HG03175 (cell line): ENCODE results near the gene MED27.

Source experiments
- ATAC-seq: cut with Tn5 transposase; IDR thresholded peaks from one replicate; pipeline ENCODE4 v1.9.1; 2021; ENCODE audit warnings: mild to moderate bottlenecking, moderate library complexity; ENCODE audit not compliant: unreplicated experiment

Gene MED27

DNA sequence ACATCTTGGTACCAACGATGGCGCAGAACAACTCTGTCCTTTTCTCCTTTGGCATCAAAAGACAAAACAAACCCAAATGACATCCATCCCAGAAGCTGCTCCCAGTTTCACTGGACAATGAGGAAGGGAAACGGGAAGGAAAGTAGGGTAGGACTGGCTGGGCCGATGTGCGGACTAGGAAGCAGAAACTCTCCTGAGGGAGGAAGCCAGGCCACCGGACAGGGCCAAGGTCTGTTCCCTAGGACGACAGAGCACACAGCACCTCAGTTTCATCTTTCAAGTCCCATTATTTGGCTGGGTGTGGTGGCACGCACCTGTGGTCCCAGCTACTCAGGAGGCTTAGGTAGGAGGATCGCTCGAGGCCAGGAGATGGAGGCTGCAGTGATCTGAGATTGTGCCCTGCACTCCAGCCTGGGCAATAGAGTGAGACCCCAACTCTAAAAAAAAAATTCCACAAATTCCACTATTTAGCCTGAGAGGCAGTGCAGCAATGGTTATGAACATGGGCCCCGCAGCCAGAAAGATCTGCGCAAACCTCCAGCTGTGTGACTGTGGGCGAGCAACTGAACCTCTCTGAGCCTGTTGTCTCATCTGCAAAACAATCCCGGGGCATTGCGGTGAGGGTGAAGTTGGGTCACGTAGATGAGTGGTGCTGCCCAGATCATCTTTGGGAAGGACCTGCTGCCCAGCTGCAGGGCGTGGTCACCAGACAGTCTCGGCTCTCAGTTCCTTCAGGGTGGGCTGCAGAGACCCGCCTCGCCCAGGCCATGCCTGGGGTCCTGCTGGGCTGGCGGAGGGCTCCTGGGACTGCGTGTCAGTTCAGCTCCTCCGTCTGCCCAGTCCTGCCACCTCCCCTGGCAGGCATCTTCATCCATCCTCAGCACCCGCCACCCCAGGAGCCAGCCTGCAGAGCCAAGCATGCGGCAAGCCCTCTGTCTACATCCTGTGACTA, 238.6 kb downstream of the MED27 start:
- no peak for ATAC-seq

DNA sequence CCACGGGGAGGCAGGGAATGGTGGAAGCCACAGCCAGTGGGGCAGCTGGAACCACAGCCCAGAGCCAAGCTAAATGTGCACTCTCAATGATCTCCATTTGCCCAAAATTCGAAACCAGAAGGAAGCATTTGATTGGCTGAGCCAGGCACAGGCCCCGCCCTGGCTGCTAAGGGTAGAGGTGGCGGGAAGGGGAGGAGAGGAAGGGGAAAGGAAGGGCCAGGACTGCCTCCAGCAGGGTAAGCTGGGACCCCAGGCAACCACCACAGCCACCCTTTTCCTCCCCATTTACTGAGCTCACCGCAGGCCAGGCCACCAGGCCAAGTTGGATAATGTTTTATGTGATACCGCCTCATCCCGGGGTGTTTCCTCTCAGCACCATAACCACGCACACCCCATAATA, 239.4 kb downstream of the MED27 start:
- no peak for ATAC-seq

DNA sequence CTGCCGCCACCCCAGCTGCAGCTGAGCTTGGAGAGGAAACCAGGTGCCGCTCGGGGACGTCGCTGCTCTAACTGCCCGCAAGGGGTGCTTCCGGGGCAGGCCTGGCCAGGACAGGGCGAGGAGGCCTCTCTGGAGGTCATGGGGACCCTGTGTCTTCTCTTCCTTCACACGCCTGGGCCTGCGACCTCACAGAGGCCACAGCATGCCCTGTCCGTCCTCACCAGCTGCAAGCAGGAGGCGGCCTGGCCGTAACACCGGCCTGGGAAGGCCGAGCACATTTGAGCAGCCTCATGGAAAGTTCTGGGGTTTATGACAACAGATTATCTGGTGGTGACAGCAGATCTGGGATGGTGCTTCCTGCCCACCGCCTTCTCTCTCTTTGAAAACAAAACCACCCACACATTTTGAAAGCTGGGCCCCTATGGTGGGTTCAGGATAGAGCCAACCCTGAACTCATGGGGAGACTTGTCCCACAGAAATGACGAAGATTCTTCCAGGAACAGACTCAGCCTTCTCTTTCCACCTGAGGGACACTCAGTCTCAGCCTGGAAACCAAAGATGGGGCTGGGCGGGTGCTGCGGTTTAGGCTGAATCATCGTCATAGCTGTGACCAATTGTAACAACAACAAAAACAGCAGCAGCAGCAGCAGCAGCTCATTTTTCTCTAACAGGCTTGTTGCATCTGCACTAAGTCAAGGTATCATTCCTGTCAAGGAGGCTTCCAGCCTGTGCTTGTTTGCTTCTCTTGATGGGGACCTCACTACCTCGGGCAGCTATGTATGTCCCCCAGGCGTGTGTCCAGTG, 240.2 kb downstream of the MED27 start:
- ATAC-seq = no peak

DNA sequence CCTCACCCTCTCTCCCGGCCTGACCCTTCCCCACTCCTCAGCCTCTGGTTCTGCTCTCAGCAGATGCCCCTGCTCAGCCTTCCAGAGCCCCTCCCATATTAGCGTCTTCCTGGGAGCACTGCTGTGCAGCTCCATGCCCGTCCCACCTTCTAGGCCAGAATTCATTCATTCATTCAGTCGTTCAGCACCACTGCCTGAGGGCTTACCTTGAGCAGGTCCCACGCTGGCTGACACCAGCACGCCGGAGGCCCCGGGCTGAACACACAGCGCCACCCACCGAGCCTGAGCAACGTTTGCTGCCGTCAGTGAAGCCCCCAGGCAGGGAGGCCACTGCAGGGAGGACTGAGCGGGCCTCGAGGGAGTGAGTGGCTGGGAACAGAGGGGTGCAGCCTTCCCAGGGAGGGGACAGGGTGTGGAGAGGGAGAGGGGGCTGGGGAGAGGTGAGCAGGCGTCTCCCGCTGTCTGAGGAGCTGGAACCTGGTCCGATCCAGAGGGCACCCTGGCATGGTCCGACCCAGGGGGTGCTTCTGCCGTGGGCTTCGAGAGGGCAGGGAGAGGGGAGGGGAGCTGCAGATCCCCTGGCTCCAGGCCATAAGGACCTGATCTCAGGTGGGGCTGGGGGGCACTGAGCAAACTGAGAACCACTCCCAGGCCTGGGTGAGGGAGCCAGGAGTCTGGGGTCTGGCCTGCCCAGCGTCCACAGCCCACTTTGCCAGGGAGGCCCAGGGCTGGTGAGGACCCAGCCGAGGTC, 241.0 kb downstream of the MED27 start:
- no peak for ATAC-seq

DNA sequence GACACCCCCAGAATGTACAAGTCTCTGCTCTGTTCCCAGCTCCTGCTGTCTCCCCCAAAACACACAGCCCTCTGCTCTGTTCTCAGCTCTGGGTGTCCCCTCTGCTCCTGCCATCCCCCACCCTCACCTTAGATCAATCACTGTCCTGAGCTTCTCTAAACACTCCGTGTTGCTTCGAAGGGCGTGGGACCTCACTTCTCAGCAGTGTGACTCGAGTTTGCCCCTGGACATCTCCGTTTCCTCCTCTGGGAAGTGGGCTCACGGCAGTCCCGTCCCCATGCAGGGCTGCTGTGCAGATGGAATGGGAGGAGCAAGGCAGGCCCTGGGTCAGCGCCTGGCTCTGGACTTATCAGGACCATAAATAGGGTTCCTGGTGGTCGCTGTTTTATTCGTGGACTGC, 241.8 kb downstream of the MED27 start:
- no peak for ATAC-seq

DNA sequence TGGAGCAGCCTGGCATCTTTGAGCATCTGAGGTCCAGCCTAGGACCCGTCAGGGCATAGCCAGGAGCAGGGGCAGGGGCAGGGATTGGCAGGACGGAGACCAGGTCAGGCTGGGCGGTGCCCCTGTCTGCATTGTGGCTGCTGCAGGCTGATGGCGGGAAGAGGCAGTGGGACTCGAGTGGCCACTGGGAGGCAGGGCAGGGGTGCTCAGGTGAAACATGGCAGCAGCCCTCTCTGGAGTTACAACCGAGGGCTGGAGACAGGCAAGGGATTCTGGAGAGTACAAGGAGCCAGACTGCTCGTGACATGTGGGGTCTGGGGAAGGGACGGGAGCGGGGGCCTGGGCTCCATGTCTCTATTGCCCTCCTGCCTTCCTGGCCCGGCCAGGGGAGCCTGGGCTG, 242.4 kb downstream of the MED27 start:
- no peak for ATAC-seq

DNA sequence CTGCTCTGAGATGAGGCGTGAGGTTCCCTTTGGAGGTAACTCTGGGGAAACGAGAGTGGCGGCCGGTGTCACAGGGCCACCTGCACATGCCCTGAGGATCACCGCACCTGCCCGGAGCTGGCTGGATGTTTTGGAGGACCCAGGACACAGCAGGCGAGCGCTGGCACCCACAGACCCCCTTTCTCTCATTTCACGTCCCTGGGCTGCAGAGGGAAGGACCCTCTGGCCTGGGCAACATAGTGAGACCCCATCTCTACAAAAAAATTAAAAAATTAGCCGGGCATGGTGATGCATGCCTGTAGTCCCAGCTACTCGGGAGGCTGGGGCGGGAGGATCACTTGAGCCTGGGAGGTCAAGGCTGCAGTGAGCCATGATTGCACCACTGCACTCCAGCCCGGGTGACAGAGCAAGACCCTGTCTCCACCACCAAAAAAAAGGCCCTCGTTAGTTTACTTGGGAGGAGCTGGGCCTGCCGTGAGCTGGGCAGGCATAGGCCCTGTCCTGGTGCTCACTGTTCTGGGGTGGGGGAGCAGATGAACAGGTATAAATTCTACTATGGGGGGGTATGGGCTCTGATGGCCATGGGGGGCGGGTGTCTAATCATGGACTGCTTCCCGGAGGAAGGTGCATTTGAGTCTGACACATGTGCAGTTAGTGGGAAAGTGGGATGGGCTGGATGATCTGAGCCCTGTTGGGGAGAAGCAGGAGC, 242.9 kb downstream of the MED27 start:
- no peak for ATAC-seq

DNA sequence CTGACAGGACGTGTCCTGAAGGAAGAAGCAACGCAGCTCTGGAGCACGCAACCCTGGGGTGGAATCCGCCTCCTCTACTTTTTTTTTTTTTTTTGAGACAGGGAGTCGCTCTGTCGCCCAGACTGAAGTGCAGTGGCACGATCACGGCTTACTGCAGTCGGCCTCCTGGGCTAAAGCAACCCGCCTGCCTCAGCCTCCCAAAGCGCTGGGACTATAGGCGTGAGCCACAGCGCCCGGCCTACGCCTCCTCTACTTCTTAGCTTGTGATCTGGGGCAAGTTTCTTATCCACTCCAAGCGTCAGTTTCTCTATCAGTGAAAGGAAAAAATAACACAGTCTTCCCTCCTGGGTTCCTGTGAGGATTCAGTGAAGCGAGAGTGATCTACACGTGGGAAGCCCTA, 243.6 kb downstream of the MED27 start:
- no peak for ATAC-seq

DNA sequence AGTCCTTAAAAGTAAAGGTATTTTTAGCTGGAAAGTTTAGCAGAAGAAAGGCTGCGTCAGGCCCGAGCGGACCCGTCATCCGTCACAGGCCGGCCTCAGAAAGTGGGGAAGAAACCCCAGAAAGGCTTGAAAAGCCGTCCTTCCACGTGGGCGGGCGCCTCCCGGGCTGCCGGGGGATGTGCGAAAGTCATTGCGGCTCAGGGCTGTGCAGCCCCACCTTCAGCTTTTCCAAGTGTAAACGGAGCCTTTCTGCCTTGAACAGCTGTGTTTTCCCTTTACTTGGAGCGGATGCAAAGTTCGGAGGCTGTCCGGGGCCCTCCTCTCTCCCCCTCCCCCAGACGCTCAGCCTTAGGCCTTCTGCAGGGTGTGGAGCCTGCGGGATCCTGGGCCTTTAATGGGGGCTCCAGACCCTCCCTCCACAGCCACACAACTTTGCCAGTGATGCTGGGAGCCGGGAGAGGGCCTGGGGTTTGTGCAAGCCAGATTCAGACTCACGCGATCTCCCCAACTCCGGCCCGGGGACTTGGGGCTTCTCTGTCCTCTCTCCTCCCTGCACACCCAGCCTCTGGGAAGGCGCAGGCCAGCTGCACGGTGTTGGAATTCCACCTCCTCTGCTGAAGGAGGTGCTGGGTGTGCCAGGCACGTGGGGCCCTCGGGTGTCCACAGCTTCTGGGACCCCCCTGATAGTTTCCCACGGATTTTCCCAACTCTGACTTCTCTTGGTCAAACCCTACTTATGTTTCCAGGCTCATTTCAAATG, 244.3 kb downstream of the MED27 start:
- no peak for ATAC-seq

DNA sequence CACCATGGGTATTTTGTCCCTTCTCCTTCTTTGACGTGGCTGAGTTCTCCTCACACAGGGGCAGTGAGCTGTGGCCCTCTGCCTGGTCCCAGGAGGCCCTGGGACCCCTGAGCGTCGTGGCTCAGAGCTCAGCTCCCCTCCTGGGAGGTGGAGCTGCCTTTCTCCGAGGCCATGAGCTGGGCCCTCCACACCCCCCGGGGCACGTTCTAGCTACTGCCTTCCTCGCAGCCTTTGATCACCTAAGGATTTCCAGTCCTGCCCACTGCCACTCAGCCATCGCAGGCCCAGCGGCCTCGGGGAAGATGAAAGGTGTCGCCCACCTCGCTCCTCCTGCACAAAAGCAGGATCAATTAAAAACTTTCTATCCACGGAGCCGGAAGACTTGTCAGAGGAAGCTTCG, 244.9 kb downstream of the MED27 start:
- ATAC-seq = no peak

DNA sequence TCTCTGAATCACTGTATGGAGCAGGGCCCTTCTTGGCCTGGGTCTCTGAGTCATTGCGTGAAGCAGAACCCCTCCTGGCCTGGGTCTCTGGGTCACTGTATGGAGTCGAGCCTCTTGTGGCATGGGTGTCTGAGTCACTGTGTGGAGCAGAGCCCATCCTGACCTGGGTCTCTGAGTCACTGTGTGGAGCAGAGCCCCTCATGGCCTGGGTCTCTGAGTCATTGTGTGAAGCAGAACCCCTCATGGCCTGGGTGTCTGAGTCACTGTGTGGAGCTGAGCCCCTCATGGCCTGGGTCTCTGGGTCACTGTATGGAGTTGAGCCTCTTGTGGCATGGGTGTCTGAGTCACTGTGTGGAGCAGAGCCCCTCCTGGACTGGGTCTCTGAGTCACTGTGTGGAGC, 245.8 kb downstream of the MED27 start:
- no peak for ATAC-seq

DNA sequence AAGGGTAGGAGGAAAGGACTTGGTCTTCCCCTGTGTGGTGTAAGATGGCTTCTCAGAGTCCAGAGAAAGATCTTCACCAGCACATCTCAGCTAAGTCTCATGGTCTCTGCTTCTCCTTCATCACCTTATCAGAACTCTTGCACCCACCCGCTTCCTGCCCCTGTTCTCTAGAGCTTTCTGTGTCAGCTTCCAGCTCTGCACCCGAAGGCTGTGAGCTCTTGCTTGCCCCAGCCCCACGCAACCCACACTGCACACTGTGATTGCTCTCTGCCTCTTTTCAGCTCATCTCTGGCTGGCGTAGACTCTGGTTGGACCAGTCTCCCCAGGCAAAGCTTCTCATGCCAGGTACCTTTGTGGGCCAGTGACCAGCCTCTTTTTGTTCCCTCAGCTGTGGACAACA, 246.6 kb downstream of the MED27 start:
- ATAC-seq = no peak

DNA sequence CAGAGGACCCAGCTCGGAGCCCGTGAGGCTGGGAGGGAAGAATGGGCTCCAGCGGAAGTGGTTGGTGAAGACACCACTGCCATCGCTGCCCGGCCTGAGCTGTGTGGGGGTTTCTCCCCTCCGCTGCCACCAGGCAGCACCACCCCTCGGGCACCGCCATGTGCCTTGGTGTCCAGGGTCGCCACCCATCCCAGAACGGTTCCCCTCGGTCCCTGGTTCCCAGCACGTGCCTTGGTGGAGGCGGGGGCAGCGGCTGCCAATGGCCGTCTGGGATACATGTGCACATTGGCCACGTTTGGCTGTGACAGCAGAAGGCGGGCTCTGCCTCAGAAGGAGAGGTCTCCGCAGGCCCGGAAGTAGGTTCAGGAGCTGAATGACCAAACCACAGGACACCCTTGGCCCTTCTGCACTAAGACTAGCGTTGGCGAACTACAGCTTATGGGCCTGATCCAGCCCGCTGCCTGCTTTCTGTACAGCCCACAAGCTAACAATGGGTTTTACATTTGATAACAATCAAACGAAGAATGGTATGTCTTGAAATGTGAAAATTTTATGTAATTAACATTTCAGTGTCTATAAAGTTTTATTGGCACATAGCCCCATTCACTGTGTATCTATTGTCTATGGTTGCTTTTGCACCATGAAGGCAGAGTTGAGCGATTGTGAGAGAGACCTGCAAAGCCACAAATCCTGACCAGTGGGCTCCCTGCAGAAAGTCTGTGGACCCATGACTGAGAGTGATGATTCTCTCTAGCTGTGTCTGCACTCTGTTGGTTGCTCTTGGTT, 248.1 kb downstream of the MED27 start:
- ATAC-seq = no peak

DNA sequence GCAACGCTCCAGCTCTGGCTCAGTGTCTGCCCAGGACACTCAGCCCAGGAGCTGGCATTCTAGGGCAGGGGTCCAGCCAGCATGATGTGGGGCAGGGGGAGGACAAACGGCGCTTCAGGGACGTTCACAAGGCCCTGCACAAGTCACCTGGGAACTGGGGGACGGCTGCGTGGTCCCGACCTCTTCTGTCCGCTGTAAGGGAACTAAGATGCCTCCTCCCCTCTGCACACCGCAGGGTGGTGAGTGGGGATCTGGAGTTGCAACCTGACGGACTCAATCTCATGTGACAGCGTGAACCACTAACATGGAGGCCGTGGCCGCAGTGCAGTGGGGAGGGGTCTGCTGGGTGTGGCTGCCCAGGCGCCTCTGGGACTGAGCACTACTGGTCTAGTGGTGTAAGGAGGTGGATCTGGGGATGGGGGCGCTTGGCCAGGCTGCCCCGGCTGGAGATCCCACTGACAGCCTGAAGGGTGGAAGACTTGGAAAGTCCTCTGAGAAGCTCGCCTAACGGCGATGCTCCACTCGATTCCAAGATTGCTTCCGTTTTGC, 251.8 kb downstream of the MED27 start:
- ATAC-seq = no peak

DNA sequence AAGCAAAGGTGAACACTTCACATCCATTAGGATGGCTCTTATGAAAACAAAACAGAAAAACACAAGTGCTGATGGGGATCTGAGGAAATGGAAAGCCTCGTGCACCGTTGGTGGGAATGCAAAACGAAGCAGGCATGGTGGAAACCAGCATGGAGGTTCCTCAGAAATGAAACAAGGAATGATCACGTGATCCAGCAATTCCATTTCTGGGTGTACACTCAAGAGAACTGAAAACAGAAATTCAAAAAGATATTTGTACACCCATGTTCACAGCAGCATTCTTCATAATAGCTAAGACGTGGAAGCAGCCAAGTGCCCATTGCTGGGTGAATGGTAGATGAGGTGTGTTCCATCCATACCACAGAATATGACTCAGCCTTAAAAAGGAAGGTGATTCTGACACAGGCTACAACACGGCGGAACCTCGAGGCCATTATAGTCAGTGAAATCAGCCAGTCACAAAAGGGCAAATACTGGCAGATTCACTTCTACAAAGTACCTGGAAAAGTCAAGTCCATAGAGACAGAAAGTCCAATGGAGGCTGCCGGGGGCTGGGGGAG, 252.6 kb downstream of the MED27 start:
- ATAC-seq = no peak

DNA sequence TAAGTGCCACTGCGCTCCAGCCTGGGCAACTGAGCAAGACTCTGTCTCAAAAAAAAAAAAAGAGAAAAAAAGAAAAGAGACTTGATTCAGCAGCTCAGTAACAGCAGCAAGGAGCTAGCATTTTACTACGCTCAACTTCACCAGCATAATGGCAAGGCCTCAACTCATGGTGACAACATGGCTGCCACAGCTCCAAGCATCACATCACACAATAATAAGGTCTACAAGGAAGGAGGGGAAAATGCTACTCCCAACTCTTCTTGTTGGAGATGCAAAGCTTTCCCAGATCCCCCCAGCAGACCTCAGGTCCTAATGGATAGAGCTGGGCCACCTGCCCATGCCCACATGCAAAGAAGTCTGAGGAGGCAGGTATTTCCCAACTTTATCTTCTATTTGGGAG, 253.6 kb downstream of the MED27 start:
- no peak for ATAC-seq

DNA sequence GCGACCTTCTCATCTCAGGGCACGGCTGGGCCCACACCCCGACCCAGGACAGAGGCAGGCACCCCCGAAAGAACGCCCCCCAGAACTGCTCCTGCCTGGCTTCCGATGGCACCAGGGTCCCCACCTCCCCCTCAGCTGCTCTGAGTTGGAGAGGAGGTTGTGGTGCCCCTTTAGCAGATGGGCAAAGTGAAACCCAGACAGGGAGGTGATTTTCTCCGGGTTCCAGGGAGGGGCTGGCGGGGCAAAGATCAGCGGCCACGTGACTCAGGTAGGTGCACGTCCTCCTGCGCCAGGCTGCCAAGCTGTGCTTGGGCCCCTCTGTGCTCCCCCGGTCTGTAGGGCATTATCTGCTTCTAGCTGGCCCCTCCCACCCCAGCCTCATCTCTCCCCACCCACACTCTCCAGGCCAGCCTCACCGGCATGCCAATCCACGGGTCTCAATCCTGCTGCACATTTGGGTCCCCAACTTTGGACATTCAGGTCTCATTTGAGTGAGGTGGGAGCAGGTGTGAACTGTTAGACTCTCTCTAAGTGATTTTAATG, 254.6 kb downstream of the MED27 start:
- ATAC-seq = no peak

DNA sequence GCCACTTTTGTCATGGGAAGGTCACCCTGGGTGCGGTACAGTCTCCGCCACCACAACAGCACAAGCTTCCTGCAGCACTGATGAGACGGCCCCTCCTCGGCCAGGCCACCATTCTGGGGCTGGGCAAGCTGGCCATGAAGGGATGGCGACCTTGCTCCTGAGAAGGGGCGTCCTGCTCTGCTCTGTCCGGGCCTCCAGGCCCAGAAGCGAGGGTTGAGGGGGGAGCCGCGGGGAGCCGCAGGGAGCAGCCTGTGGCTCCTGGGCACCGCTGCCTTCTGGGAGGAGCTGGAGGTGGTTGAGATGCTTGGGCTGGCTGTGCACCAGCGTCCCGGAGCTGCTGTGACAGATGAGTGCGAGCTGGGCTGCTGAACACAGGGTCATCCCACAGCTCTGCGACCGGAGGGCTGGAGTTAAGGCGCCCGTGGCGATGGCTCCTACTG, 255.5 kb downstream of the MED27 start:
- ATAC-seq = no peak
